ENCODE data around the gene GZMA. TPM values are rescaled to one million over a fixed set of nuclear protein-coding genes. Genes with fewer than 3 reads are reported as not detected.

Gene GZMA
- total RNA-seq, 1 experiment from 2014 or later = not detected

DNA sequence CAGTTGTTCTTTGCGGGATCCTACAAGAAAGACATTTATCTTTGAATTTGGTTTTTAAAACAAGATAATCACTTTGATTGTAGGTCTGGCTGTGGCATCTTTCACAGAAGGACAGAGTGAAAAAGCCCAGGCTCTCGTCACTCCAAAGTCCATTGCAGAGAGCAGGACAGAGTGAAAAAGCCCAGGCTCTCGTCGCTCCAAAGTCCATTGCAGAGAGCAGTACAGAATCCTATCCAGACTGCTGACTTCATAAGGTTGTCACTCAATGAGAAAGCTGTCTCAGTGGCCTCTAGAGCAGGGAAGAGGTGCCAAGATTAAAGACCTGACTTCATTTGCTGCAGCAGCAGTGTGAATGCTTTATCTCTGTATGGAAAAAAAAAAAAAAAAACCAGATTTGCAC lies 41.2 kb downstream of the GZMA start:
- no peak overlapping the region for H2BK5ac ChIP-seq (ENCODE audit: insufficient read length, low read length)
- H3K4me1 ChIP-seq (ENCODE audit: insufficient read depth, low read length) = no peaks in the 10 kb centered on the region
- no peak overlapping the region for H3K18ac ChIP-seq (ENCODE audit: insufficient read length, low read depth, low read length)
- H2BK15ac ChIP-seq (ENCODE audit: low read depth, low read length) = no peak overlapping the region
- no peaks in the 10 kb centered on the region for H3K79me1 ChIP-seq (ENCODE audit: insufficient read depth, low read depth, low read length, poor library complexity, severe bottlenecking)
- no peak overlapping the region for H4K8ac ChIP-seq (replicated peaks; ENCODE audit: insufficient read length, low read depth, low read length)
- H3K27ac ChIP-seq (ENCODE audit: insufficient read length, low read depth, low read length) = no peak overlapping the region
- peaks cover 2% of the 10 kb centered on the region; the same call in 1 of the 2 replicates for H3K27me3 Mint-ChIP-seq (ENCODE audit: low read depth)
- no peak overlapping the region for H3K56ac ChIP-seq (ENCODE audit: insufficient read length, low read depth, low read length)
- no peaks in the 10 kb centered on the region for H4K20me1 ChIP-seq (ENCODE audit: control insufficient read depth, insufficient read depth, insufficient read length)
- no peak overlapping the region for H2BK12ac ChIP-seq (ENCODE audit: insufficient read length, low read depth, low read length)
- no peak overlapping the region for H3K27ac Mint-ChIP-seq
- WGBS (ENCODE audit: extremely low coverage, insufficient read length, low lambda C conversion rate) = no CpG with 5 or more reads among the region's 4 CpGs
- H3K14ac ChIP-seq (ENCODE audit: insufficient read depth, low read length) = no peak overlapping the region
- H4K91ac ChIP-seq (ENCODE audit: insufficient read length, low read depth, low read length) = no peak overlapping the region
- no peak overlapping the region for H2BK20ac ChIP-seq (ENCODE audit: low read depth, low read length, poor library complexity, severe bottlenecking)
- no peak overlapping the region for H3K4me2 ChIP-seq (ENCODE audit: insufficient read depth, insufficient read length, low read length)
- H3K4me1 Mint-ChIP-seq = peaks cover 2 to 4% of the 10 kb centered on the region in 2 experiments; a peak in 2 of 4 replicates
- no peak overlapping the region for H2AFZ ChIP-seq (ENCODE audit: low read length)
- no peaks in the 10 kb centered on the region for H3K23me2 ChIP-seq (ENCODE audit: insufficient read length, low read depth, low read length, poor library complexity, severe bottlenecking)
- no peaks in the 10 kb centered on the region for H3K79me2 ChIP-seq (ENCODE audit: insufficient read depth, low read length)
- H3K9me3 Mint-ChIP-seq = no peaks in the 10 kb centered on the region
- H3K27me3 ChIP-seq (ENCODE audit: insufficient read depth, low read length) = no peaks in the 10 kb centered on the region
- H3K9ac ChIP-seq (ENCODE audit: extremely low read depth, insufficient read length, low read length) = no peak overlapping the region
- no peak overlapping the region for H2BK120ac ChIP-seq (ENCODE audit: low read depth, low read length, poor library complexity, severe bottlenecking)
- H2AK5ac ChIP-seq (ENCODE audit: insufficient read length, low read length) = no peak overlapping the region
- no peak overlapping the region for H3T11ph ChIP-seq (ENCODE audit: low read length)
- TF ChIP-seq, protein P1, sequence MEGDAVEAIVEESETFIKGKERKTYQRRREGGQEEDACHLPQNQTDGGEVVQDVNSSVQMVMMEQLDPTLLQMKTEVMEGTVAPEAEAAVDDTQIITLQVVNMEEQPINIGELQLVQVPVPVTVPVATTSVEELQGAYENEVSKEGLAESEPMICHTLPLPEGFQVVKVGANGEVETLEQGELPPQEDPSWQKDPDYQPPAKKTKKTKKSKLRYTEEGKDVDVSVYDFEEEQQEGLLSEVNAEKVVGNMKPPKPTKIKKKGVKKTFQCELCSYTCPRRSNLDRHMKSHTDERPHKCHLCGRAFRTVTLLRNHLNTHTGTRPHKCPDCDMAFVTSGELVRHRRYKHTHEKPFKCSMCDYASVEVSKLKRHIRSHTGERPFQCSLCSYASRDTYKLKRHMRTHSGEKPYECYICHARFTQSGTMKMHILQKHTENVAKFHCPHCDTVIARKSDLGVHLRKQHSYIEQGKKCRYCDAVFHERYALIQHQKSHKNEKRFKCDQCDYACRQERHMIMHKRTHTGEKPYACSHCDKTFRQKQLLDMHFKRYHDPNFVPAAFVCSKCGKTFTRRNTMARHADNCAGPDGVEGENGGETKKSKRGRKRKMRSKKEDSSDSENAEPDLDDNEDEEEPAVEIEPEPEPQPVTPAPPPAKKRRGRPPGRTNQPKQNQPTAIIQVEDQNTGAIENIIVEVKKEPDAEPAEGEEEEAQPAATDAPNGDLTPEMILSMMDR (conservative IDR thresholded peaks at IDR 0.05) = no peak
- H3K36me3 Mint-ChIP-seq (ENCODE audit: insufficient read depth in 1 of 3, low read depth in 3 of 3) = no peaks in the 10 kb centered on the region
- no peak overlapping the region for H4K5ac ChIP-seq (ENCODE audit: insufficient read length, low read depth, low read length)
- H3K23ac ChIP-seq (ENCODE audit: insufficient read length, low read depth, low read length) = no peak overlapping the region
- no peak for DNase-seq
- no peak overlapping the region for H3K4me3 Mint-ChIP-seq
- no peak overlapping the region for H3K4ac ChIP-seq (ENCODE audit: low read depth, low read length)
- H3K9me3 ChIP-seq (ENCODE audit: control insufficient read depth, low read depth, low read length) = no peaks in the 10 kb centered on the region
